ENCODE results near the gene STING1.

Gene STING1

DNA sequence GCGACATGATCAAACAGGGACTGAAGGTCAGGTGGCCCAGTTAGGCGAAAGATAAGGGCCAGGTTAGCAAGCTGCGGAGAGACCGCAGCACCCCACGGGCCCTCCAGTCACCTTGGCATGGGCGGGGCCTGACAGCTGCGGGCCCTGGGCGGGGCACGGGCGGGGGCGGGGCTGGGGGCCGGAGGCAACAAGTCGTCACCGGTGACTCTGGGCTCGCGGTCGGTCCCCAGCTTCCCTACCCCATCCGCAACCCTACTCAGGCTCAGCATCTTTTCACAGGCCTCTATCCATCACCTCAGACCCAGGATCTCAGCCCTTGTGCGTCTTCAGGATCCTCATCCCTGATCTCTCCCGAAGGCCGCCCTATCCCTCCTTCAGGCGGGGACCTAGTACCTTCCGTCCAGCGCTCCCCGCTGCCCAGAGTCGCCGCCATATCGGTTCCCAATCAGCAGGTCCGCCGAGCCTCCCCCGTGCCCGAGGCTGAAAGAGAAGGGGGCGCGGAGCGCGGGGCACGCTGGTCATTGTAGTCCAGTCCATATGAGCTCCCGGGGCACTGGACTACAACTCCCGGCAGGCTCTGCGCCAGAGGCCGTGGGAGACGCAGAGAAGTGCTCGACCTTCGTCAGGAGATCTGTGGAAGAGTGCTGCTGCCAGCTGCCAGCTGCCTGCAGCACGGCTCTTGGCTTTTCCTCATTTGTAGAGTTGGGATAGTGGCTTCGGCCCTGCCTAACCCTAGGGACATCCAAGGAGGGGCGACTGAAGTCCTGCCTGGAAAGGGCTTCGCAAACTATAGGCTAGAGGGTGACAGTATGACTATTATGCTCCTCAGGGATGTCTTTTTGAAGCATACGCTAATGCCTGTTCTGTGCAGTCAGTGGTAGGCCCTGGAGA is 43.3 kb downstream of the STING1 start, which contains the start of gene DNAJC18:
Gene DNAJC18 (minus strand): TSS at position 513 of the 891 bp plus-strand sequence. CDS start 80 bp downstream, at position 433.
- DNase-seq (ENCODE audit: low read depth), result peak; percentile 74

DNA sequence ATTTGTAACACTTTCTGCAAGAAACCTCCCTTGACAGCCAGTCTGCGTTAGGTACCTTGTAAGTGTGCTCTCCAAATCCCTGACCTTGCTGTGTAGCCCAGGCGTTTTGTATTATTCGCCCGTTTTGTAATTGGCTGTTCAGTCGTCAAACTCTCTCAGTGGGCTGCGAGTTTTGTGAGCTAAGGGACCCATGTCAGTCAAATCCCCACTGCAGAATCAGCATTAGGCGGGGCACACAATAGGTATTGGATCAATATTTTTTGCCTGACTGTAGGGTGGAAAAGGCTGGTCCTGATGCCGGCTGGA is 43.9 kb downstream of the STING1 start:
- no peak for DNase-seq (ENCODE audit: low read depth)

DNA sequence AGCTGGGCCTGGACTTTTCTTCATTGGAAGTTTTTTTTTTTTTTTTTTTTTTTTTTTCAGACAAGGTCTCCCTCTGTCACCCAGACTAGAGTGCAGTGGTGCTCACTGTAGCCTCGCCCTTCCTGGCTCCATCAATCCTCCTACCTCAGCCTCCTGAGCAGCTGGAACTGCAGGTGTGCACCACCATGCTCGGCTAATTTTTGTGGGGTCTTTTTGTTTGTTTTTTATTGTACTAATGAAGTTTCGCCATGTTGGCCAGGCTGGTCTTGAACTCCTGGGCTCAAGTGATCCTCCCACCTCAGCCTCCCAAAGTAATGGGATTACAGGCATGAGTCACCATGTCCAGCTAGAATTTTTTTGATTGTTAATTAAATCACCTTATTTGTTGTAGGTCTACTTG is 46.9 kb downstream of the STING1 start:
- no peak for DNase-seq (ENCODE audit: low read depth)

DNA sequence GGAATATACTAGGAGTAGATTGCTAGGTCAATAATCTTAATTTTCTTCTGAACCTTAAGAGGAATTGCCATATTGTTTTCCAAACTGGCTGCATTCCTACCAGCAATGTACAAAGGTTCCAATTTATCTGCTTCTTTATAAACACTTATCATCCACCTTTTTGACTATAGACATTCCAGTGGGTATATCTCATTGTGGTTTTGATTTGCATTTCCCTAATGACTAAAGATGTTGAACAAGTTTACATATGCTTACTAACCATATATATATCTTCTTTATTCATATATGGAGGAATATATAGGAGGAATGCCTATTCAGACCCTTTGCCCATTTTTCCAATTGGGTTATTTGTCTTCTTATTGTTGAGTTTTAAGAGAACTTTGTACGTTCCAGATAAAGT is 50.9 kb downstream of the STING1 start:
- DNase-seq (ENCODE audit: low read depth), result no peak

DNA sequence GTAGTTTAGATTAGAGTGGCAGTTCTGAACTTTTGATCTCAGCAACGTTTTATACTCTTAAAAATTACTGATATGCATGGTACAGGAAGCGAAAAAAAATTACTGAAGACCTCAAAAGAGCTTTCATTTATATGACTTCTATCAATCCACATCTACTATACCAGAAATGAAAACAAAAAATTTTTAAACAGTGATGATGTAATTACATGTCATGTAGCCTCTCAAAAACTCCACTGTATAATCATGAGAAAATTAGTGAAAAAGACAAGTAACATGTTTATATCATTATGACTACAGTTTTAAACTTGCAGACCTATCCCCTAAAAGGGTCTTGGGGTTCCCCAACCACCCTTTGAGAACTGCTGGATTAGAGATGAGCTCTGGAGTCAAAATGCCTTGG is 52.5 kb downstream of the STING1 start:
- no peak for DNase-seq (ENCODE audit: low read depth)

DNA sequence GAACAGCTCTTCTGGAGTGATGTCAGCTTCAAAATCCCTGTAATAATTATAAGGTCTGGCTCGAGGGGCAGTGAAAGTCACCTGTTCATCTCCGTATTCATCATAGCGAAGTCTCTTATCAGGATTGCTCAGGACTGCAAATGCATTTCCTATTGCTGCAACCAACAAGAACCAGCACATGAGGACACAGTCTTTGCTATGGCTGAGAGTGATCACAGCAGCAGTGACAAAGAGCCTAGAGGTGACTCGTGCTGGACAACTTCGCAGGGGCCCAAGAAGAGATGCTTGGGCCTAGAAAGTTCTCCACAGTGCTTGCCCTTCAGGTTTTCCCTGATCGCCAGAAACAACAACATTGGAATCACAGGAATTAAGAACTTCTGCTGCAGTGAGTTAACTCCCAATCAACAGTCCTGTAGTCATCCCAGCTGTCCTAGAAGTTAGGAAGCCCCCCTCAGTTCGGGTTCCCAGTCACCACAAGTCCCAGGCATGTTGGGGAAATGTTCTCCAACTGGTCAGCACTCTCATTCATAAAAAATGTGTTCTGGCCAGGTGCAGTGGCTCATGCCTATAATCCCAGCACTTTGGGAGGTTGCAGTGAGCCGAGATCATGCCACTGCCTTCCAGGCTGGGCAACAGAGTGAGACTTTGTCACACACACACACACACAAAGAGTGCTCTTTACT is 56.2 kb downstream of the STING1 start:
- no peak for DNase-seq (ENCODE audit: low read depth)

Measured in stimulated activated CD8-positive, alpha-beta memory T cell treated with anti-CD3 and anti-CD28 coated beads, Interleukin-15, amount 100 ng/mL, for 24 hours (primary cell).